Dermis microvascular lymphatic vessel endothelial cell (primary cell): ENCODE results near the gene MEGF11. TPM values are rescaled to one million over a fixed set of nuclear protein-coding genes. Genes with fewer than 3 reads are reported as not detected.
"Not testable (repeated sequence)": the region's sequence is repeated elsewhere in the genome, so short reads cannot be mapped to it uniquely, and the experiment has no call there.

Source experiments
- DNase-seq, 2 donors: peaks; one replicate each; pipeline versions ENCODE4 v3.0.0 to v3.0.0-alpha.2; 2010; ENCODE audit warnings: low read depth in 2 of 2
- total RNA-seq: library from RNA; depleted of rRNA; stranded (reverse); fragments of >200 nt; gene quantifications from 2 replicates; pipeline ENCODE4 v1.2.1, GENCODE V29; 2014

Gene MEGF11
- total RNA-seq, 1 donor from 2014 or later, result not detected

GRCh38 chr15:66276546-66276945 lies 23.0 kb upstream of the MEGF11 start:
- DNase-seq, result no peak

- DNase-seq, result no peak
These were observed 21.8 kb upstream of the MEGF11 start for GRCh38 chr15:66275352-66275751.

- no peak for DNase-seq
These were observed 17.4 kb upstream of the MEGF11 start for GRCh38 chr15:66270932-66271331.

- DNase-seq, result peak in 1 of 2 donors; percentile 56
These were observed 16.0 kb upstream of the MEGF11 start for GRCh38 chr15:66269326-66270090.

- DNase-seq, result no peak
These were observed 11.4 kb upstream of the MEGF11 start for GRCh38 chr15:66264859-66265513.

GRCh38 chr15:66262837-66263236 lies 9.3 kb upstream of the MEGF11 start:
- DNase-seq, result not testable (repeated sequence)

GRCh38 chr15:66261056-66261455 lies 7.5 kb upstream of the MEGF11 start:
- no peak for DNase-seq

- no peak for DNase-seq
These were observed 3.1 kb upstream of the MEGF11 start for GRCh38 chr15:66256692-66257091.

GRCh38 chr15:66254951-66255676 lies 1.6 kb upstream of the MEGF11 start:
- DNase-seq, result no peak

GRCh38 chr15:66254089-66254950 lies 770 bp upstream of the MEGF11 start:
- DNase-seq, result no peak

GRCh38 chr15:66252685-66253417 lies 699 bp downstream of the MEGF11 start:
- peak in 1 of 2 donors; percentile 9 for DNase-seq

- peak; percentile 15 to 49 for DNase-seq
These were observed 1.5 kb downstream of the MEGF11 start for GRCh38 chr15:66251790-66252684.

- DNase-seq, result no peak
These were observed 2.3 kb downstream of the MEGF11 start for GRCh38 chr15:66251065-66251789.

- no peak for DNase-seq
These were observed 3.9 kb downstream of the MEGF11 start for GRCh38 chr15:66249605-66250174.

- DNase-seq, result no peak
These were observed 6.6 kb downstream of the MEGF11 start for GRCh38 chr15:66246937-66247336.

GRCh38 chr15:66245832-66246231 lies 7.7 kb downstream of the MEGF11 start:
- not testable (repeated sequence) for DNase-seq

GRCh38 chr15:66241908-66242285 lies 11.7 kb downstream of the MEGF11 start:
- DNase-seq, result no peak

GRCh38 chr15:66241087-66241907 lies 12.3 kb downstream of the MEGF11 start:
- DNase-seq, result no peak
